Measurements from ENCODE around the gene CYB561D1.

DNA sequence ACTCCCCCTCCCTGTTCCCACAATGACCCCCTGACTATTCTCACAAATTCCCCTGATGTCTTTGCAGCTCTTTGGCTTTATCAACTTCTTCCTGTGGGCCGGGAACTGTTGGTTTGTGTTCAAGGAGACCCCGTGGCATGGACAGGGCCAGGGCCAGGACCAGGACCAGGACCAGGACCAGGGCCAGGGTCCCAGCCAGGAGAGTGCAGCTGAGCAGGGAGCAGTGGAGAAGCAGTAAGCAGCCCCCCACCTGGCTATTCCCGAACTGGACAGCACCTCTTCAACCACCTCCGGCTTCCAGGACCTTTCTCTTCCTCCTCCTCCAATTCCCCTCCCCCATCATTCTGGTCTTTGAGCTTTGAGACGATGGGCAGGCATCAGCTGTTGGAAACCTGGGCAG, 14.6 kb upstream of the CYB561D1 start:
- TF ChIP-seq EZH2 (IDR thresholded peaks at IDR 0.05; ENCODE audit: borderline replicate concordance, control insufficient read depth, low read depth, low read length), result no peak
- TF ChIP-seq NFXL1 (IDR thresholded peaks at IDR 0.05; ENCODE audit: borderline replicate concordance), result no peak
- no peak for TF ChIP-seq SP1 (IDR thresholded peaks at IDR 0.05; ENCODE audit: low read depth, low read length)
- no peak for TF ChIP-seq ZNF274 (IDR thresholded peaks at IDR 0.05; ENCODE audit: insufficient read depth, insufficient read length)
- no peak for TF ChIP-seq CBFB (IDR thresholded peaks at IDR 0.05; ENCODE audit: low read depth)
- no peak for TF ChIP-seq TAF1 (IDR thresholded peaks at IDR 0.05; ENCODE audit: borderline replicate concordance, low read depth, low read length)
